GM18861 (cell line): ENCODE measurements around the gene NPPC.
"Not testable (repeated sequence)": the region's sequence is repeated elsewhere in the genome, so short reads cannot be mapped to it uniquely, and the experiment has no call there.

ENCODE experiments used
- ATAC-seq: cut with Tn5 transposase; IDR thresholded peaks from one replicate; pipeline ENCODE4 v1.9.1; 2021; ENCODE audit not compliant: unreplicated experiment

Gene NPPC

DNA sequence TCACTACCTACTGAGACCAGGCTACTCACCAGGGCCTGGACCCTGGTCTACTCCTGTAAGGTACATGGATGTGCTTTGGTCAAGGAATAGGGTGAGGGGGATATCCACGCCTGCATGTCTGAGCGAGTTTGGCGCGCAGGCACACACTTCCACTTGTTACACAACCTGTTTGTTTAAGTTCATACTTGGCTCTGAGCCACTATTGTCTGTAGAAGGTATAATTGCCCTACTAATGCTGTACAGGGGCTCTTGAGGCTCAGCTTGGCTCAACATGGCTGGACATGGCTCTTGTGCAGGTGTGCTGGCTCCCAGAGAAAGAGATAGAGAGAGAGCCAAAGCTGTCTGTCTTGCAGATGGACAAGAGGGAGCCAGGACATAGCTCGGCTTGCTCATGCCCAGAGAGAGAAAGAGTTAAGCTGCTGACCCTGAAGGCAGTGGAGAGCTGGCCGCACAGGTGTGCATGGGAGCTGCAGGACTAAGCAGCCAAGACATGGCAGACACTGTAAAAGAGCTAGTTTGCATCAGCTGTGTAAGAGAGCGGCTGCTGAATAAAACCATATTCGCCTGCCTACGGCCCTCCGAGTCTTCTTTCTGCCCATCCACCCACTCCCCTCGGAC is 35.2 kb downstream of the NPPC start:
- ATAC-seq: no peak

GRCh38 chr2:231887756-231888155 is 38.4 kb downstream of the NPPC start:
- ATAC-seq: no peak

GRCh38 chr2:231886071-231886681 is 40.0 kb downstream of the NPPC start:
- ATAC-seq: no peak

- no peak for ATAC-seq
Measured at GRCh38 chr2:231884438-231885140, 41.6 kb downstream of the NPPC start.

GRCh38 chr2:231883468-231883881 is 42.7 kb downstream of the NPPC start:
- no peak for ATAC-seq

- ATAC-seq: no peak
Measured at GRCh38 chr2:231882646-231883045, 43.5 kb downstream of the NPPC start.

- ATAC-seq: not testable (repeated sequence)
Measured at GRCh38 chr2:231880371-231880770, 45.8 kb downstream of the NPPC start.

DNA sequence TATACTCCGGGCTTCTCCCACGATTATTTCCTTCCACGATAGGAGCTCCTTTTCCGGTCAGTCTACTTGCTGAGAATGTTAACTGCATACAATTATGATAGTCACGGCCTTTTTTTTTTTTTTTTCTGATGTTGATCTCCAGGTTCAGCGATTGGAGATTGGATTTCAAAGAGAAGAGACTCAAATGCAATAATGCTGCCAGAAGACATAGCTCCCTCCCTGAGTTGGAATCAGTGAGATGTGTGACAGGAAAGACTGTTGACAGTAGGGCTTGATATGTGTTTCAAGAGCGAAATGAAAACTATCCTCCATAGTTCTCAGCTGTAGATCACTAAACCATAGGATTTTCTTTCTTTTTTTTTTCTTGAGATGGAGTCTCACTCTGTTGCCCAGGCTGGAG is 47.0 kb downstream of the NPPC start:
- ATAC-seq: no peak

- no peak for ATAC-seq
Measured at GRCh38 chr2:231877533-231878456, 48.4 kb downstream of the NPPC start.

- ATAC-seq: no peak
Measured at GRCh38 chr2:231874944-231875343, 51.3 kb downstream of the NPPC start.
